Measurements from ENCODE around the gene JHY. TPM values are rescaled to one million over a fixed set of nuclear protein-coding genes. Genes with fewer than 3 reads are reported as not detected.

JHY gene
- total and polyA plus RNA-seq, 2 of the 4 experiments (the other 2 are of a cell fraction): 0.51 to 0.54 TPM

GRCh38 chr11:122879785-122880184, 2.8 kb upstream of the JHY start:
- BruUV-seq (replicated peaks): no TSS peak
- intact Hi-C loops (cut with micrococcal nuclease): no loop called here
- Histone ChIP-seq H2BK5ac (ENCODE audit: low read depth, low read length, poor library complexity, severe bottlenecking) (no peak overlapping the region), H3K18ac (ENCODE audit: low read depth, low read length) (no peak overlapping the region), H4K8ac (ENCODE audit: low read depth in 2 of 2, low read length in 2 of 2) (no peak overlapping the region), H4K91ac (ENCODE audit: insufficient read depth, low read depth, low read length) (no peak overlapping the region), H2AK9ac (replicated peaks; ENCODE audit: low read depth, low read length, poor library complexity) (no peak overlapping the region), H3K27ac (ENCODE audit: insufficient read depth, low read length) (no peak overlapping the region), H3K4me1 (ENCODE audit: control insufficient read depth, insufficient read depth, low read length) (no peaks in the 10 kb centered on the region), H2AFZ (replicated peaks; ENCODE audit: low read length, poor library complexity) (no peak overlapping the region), H4K5ac (ENCODE audit: low read depth, low read length) (no peak overlapping the region), H3K9ac (ENCODE audit: low read depth, low read length) (no peak overlapping the region), H3K4me2 (ENCODE audit: low read depth, low read length) (no peak overlapping the region), H3K4me3 (ENCODE audit: insufficient read depth, low read depth, low read length) (no peak overlapping the region), H3K4ac (ENCODE audit: low read depth, low read length) (no peak overlapping the region), H2BK120ac (ENCODE audit: low read depth, low read length) (no peak overlapping the region), H3K79me1 (ENCODE audit: low read depth in 1 of 2, low read length in 2 of 2) (no peaks in the 10 kb centered on the region), H4K20me1 (ENCODE audit: insufficient read depth, low read length) (no peaks in the 10 kb centered on the region), H3K9me1 (ENCODE audit: insufficient read depth, low read length) (no peaks in the 10 kb centered on the region), H3K36me3 (ENCODE audit: control insufficient read depth, insufficient read depth, low read length) (no peaks in the 10 kb centered on the region), H2AK5ac (ENCODE audit: low read depth, low read length) (no peak overlapping the region), H2BK15ac (ENCODE audit: low read depth, low read length) (no peak overlapping the region), H3K23ac (ENCODE audit: low read depth, low read length) (no peak overlapping the region), H2BK20ac (ENCODE audit: low read depth, low read length) (no peak overlapping the region), H3K14ac (replicated peaks; ENCODE audit: low read depth, low read length) (no peak overlapping the region), H3K27me3 (ENCODE audit: control insufficient read depth, insufficient read depth, low read length) (peaks cover 34% of the 10 kb centered on the region), H3K56ac (ENCODE audit: extremely low read depth, insufficient read depth, low read length) (no peak overlapping the region), H3K9me3 (ENCODE audit: control insufficient read depth, insufficient read depth, low read length) (no peaks in the 10 kb centered on the region)
- no peak for TF ChIP-seq POLR2A (IDR thresholded peaks at IDR 0.05; ENCODE audit: low read depth, low read length)
- TF ChIP-seq, protein P1, sequence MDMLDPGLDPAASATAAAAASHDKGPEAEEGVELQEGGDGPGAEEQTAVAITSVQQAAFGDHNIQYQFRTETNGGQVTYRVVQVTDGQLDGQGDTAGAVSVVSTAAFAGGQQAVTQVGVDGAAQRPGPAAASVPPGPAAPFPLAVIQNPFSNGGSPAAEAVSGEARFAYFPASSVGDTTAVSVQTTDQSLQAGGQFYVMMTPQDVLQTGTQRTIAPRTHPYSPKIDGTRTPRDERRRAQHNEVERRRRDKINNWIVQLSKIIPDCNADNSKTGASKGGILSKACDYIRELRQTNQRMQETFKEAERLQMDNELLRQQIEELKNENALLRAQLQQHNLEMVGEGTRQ (IDR thresholded peaks at IDR 0.05; ENCODE audit: low read depth, low read length): no peak
- TF ChIP-seq, protein P2, sequence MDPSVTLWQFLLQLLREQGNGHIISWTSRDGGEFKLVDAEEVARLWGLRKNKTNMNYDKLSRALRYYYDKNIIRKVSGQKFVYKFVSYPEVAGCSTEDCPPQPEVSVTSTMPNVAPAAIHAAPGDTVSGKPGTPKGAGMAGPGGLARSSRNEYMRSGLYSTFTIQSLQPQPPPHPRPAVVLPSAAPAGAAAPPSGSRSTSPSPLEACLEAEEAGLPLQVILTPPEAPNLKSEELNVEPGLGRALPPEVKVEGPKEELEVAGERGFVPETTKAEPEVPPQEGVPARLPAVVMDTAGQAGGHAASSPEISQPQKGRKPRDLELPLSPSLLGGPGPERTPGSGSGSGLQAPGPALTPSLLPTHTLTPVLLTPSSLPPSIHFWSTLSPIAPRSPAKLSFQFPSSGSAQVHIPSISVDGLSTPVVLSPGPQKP (IDR thresholded peaks at IDR 0.05; ENCODE audit: borderline replicate concordance, low read depth, low read length): no peak
- TF ChIP-seq RFX5 (IDR thresholded peaks at IDR 0.05; ENCODE audit: low read depth, low read length): no peak
- TF ChIP-seq CHD1 (IDR thresholded peaks at IDR 0.05; ENCODE audit: low read depth, low read length): no peak
- WGBS, 2 experiments (ENCODE audit: extremely low coverage in 2 of 2, insufficient read length in 1 of 2): 11% methylated on average over 2 of the region's 4 CpGs; no CpG with 5 or more reads in 1 of the 2 experiments
- dilution Hi-C loops (cut with HindIII; ENCODE audit: low sequenced_read_pairs, unreplicated experiment): no loop called here
- in situ Hi-C loops (cut with MboI; ENCODE audit: low sequenced_read_pairs): no loop called here
- ATAC-seq (ENCODE audit: low read depth) (no peak), DNase-seq (no peak)
- POLR2A ChIA-PET (ENCODE audit: unreplicated experiment): no interaction called here
- CTCF ChIA-PET: interaction anchor here (0.6 to 0.9 kb wide), 2 partner anchors 26 to 116 kb away, joined by 3 read pairs; no protein-coding TSS in a partner anchor
